Measurements from ENCODE around the gene MACROD2.

MACROD2 gene

DNA sequence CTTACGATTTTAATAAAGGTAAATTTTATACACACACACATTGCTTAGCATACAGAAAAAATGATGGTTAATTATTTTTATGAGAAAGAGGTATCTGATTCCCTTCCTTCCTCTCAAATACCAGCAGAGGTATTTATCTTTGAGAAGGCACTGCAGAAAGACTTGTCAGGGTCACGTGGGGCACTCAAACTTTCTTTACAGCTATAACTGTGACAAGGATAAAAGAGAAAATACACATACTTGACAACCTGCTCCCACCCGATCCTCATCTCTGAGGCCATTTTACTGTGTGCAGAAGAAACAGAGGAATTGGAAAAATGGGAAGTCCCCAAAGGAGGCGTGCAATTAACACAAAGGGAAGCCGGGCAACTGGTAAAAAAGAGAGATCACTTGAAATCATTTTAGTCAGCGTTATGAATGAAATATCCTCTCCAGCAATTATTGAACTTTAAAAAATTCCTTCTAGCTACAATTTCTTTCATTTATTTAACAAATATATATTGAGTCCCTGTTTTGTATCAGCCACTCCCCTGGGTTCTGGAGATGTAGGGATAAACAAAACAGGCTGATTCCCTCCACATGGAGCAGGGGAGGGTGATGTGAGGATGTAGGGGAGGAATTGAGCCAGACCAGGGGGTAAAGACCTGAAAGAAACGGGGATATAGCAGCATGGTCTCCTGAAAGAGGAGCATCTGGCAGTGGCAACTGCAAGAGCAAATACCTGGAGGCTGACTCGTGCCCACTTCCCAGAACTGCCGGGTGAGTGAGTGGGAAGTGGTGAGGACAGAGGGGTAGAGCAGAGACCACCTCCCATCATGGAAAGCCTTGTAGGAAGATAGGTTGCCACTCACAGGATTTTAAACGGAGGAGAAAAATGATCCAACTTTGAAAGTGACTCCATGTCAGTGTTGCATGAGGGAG, 2067.6 kb downstream of the MACROD2 start:
- no peak for DNase-seq (ENCODE audit: low read depth)

DNA sequence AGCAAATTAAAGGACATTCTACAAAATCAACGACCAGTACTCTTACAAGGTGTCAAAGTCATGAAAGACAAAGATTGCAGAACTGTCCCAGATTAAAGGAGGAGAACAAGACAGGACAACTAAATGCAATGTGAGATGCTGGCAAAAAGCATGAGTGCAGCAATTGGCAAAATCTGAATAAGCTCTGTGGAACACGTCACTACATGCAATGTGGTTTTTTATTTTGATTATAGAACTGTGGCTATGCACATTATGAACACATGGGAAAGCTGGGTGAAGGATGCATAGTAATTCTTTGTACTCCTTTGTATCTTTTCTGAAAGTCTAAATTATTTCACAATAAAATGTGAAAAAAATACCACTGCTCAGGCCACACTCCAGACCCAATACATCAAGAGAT, 2068.6 kb downstream of the MACROD2 start:
- no peak for DNase-seq (ENCODE audit: low read depth)

DNA sequence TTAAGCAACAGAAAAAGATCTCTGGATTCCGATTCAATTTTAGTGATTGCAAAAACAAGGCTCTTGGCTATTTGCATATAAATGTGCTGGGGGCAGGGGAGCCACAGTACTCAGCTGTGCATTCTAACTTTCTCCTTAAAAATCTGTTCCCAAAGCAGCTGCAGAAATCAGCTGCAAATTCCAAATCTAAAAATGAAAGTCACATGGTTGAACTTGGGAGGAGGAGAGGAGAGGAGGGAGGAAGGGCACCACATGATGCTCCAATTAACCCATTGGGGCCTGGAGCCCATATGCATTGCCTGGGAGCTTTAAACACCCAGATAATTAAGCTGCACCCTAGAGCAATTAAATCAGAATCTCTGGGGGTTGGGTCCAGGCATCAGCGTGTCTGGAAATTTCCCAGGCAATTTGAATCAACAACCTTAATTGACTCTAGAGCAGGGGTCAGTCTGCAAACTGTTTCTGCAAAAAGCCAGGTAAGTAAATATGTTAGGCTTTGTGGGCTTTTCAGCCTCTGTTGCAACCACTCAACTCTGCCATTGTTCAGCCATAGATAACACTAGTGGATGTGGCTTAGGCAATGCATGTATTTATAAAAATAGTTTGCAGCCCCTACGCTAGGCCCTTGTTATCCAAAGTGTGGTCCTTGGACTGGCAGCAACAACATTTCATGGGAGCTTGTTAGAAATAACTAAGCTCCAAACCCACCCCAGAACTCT, 2069.8 kb downstream of the MACROD2 start:
- no peak for DNase-seq (ENCODE audit: low read depth)

DNA sequence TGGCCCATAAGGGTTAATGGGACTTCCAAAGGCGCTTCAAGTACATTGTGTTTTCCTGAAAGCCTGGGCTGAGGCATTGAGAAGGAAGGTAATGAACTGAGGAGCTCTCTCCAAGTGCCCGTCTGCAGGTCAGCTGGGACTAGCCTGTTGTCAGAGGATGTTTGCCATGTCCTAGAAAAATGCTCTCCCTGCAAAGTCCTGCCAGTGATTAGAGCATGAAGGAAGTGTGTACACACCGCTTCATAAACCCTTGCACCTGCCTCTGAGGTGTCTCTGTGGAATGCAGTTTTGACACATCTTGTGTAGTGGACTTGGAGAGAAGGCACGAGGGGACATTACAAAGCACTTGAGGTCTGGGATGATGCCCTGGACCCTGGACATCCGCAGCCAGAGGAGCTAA, 2071.3 kb downstream of the MACROD2 start:
- DNase-seq (ENCODE audit: low read depth), result no peak

DNA sequence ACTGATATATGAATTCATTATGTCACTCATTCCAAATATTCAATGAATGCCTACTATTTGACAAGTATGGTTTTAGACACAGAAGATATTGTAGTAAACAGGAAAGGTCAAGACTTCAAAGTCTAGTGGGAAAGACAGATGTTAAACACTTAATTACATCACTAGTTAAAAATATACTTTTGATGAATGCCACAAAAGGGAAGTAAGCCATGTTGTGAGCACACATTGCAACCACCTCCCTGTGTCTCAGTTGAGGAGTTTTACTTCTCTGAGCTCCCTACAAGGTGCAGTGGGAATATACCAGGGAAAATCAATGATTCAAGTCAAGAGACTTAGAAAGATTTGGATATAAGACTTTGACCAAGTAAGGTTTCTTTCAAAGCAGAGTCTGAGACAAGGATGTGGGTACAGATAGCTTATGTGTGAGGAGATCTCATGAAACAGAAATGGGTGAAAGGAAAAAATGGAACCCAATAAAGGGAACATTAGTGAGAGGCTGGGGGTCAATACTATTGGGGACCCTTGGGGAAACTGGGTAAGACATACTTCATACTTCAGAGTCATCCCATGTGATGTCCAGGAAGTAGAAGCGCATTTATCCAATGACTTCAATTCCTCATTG, 2074.2 kb downstream of the MACROD2 start:
- no peak for DNase-seq (ENCODE audit: low read depth)

DNA sequence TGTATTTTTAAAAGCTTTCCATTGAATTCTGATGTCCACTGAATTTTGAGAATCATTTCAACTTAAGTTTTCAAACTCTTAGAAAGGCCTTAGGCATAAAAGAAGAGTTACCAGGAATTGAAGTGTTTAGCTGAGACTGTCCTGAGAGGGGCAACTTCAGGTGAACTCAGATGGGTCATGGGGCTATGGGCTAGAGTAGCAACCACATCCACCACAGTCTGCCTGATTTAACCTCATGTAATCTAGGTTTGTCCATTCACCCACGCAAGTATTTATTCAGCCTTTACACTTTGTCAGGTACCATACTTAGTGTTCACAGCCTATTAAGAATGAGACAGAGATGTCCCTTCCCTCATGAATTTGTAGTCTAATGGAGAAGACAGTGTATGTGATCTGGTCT, 2076.9 kb downstream of the MACROD2 start:
- no peak for DNase-seq (ENCODE audit: low read depth)

DNA sequence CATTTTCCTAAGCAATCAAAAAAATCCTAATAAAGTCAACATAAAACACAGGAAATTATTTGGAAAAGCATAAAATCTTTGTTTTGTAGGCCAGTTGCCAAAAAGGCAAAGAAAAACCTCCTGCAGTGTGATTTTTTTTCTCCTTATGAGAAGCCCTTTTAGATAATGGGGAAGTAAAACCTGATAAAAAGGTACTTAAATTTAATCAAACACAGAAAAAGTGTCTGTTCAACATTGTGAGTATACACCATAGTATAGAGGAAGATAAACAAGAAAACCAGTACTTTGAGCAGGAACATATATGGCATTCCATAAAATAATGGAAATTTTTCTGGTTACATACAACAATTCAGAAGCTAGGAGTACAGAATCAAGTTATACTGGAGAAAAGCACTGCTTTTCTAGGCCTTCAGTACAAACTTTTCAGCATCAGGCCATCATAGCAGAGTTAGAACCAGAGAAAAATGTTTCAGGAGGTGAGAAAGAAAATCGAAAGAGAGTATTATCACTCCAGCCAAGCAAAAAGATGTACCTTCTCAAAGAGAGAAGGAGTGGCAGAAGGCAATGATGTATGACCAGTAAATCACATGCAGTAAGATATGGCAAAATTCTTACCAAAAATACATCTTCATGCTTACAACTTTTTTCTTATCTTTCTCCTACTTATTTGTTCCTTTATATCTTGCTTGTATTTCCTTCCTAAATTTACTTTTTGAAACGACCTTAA, 2083.0 kb downstream of the MACROD2 start:
- no peak for DNase-seq (ENCODE audit: low read depth)

DNA sequence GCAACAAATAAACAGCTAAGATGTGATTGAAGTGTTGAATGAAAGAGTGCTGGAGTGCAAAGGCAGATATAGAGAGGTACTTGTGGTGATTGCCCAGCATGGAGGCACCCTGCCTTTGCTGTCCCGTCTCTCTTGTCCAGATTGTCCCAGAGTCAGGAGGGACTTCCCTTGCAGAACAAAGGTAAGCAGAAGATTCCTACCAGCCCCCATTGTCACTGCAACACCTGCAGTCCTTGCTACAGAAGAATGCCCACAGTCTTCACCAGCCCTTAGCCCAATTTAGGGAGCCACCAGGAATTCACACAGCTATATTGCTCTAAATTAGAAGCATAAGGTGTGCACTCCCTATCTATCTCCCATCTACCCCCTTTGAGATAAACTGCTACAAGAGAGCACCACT, 2086.1 kb downstream of the MACROD2 start:
- no peak for DNase-seq (ENCODE audit: low read depth)

DNA sequence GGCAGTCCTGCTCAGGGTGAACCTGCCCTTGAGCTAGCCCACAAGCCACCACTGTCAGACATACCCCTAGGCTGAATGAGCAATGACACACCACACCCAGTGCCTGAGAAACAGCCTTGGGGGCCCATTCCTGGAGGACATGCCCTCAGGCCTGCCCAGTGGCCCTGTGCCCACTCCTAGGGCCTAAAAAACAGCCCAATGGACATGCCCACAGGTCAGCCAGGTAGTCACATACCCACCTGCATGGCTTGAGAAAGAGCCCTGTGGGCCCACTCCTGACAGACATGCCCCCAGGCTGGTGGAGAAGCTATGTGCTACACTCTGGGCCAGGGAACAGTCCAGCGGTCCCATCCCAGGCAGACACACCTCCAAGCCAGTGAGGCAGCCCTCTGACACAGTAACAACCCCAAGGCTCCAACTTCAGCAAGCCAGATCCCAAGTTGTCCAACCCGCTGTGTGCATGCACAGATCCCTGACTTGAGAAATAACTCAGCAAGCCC, 2086.8 kb downstream of the MACROD2 start:
- no peak for DNase-seq (ENCODE audit: low read depth)

DNA sequence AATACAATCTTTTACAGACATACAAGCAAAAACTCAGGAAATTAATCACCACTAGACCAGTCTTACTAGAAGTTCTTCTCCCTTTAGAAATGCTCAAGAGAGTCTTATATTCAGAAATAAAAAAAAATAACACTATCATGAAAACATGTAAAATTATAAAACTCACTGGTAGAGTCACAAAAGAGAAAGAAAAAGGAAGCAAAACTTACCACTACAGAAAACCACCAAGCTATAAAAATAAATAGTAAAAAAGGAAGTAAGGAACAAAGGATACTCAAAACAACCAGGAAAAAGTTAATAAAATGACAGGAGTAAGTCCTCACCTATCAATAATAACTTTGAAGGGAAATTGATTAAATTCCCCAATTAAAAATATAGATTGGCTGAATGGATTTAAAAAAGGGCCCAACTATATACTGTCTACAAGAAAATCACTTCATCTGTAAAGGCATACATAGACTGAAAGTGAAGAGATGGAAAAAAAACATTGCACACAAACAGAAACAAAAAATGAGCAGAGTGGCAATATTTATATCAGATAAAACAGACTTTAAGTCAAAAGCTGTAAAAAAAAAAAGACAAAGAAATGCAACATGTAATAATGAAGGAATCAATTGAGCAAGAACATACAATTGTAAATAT, 2088.4 kb downstream of the MACROD2 start:
- no peak for DNase-seq (ENCODE audit: low read depth)

DNA sequence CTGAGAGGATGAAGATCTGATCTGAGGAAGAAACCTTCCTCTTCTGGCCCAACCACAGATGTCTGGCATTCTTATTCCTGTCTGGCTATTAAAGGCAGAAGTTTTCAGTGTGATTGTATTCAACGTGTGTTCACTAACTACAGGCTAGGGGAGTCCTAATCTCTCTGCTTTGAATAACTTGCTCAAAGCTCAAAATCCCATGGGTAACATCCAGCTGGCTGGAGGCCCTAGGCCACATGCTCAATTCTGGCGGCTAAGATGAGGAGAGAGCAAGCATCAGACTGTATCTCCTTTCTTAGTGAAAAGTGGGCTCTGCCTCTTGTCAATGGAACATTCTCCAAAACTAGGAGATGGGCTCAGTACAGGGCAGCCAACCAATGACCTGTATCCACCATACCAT, 2099.9 kb downstream of the MACROD2 start:
- DNase-seq (ENCODE audit: low read depth), result no peak

DNA sequence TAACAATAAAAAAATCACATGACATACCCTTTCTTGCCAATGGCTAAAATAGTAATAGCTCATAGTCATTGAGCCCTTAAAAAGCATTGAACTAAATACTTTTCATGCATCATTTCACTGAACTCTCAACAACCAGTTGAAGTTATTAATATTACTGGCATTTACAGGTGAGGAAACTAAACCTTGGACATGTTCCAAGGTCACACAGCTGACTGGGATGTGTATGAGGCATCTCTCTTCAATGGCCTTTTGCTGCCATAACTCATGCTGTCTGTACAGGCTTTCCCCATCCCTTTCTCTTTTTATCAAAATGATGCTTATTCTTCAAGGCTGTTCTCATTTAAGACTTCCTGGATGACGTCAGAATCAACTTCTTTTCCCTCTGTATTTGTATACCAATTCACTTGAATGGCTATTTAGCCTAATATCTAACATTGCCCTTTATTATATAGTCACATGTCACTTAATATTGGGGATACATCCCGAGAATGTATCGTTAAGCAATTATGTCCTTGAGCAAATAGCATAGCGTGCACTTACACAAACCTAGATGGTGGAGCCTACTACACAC, 2101.5 kb downstream of the MACROD2 start:
- no peak for DNase-seq (ENCODE audit: low read depth)

DNA sequence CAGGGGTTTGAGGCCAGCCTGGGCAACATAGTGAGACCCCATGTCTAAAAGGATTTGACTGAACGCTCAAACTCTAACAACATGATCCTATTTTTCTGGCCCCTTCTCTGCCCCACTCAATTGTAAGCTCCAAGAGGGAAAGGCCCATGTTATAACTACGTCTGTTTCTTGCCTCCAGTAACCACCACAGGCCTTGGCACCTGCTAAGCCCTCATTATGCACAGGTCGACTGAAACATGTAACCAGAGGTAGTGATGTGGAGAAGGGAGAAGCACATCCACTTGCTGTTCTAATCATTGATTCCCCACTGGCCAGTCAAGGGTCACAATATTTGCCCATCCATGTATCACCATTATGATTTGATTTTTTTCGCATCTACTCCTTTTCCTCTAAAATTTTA, 2102.5 kb downstream of the MACROD2 start:
- no peak for DNase-seq (ENCODE audit: low read depth)

DNA sequence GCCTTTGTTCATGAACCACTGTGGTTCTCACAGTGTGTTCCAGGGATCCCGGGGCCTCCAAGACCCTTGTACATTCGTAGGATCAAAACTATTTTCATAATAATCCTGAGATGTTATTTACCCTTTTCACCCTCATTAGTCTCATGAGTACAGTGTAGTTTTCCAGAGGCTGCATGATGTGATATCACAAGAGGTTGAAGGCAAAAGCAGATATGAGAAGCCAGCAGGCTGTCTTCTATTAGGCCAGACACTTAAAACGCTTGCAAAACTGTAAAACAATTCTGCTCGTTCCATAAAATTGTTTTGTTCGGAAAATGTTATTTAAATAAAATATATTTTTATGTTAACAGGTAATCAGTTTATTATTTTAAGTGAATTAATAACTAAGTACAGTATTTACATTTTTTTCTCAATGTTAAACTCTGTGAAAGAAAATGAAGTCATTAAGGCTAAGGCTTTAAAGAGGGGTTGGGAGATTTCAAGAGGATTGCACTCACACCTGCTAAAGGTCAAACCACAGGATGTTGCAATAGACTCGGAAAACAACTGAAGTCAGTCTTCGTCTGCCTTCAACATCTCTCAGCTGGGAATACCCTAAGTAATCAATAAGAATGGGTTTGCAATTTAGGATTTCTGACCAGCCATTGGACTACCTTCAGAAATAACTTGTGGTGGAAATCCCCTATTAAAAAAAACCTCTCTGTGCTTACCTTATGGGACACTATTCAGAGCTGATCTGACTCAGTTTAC, 2103.7 kb downstream of the MACROD2 start:
- DNase-seq (ENCODE audit: low read depth), result no peak

DNA sequence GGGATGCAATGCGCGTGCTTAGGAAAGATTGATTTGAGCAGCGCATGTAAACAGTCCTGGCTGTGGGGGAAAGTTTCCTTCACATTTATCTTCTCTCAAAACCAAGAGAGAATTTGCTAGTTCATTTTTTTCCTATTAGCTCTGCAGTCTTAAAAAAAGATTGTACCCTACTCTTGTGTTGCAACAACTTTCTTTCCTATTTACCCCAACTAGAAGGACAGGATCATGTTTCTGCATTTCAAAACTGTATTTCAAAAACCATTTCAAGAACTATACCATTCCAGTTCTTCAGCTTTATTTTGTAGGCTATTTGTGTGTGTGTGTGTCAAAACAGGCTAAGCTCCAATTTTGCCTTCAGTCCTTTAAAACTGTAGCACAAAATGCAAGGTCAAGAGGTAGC, 2104.8 kb downstream of the MACROD2 start:
- DNase-seq (ENCODE audit: low read depth), result no peak

DNA sequence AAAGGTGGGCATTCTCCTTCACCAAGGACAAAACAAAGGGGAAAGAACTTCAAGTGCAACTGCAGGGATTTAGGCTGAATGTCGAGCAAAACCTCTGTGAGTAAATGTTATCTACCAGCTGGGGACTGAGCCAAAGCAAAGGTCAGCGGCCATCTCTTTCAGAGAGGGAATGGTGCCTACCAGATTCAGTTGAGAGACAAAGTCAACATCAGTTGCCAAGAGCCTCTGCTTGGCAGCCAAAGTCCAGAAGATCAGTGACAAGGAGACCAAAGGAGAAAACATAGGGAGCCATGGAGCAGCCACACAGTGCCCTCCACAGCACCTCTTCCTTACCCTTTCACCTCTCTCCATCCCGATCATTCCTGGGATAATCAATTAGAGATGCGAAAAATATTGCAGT, 2105.5 kb downstream of the MACROD2 start:
- DNase-seq (ENCODE audit: low read depth), result no peak

All from T follicular helper cell (primary cell).